Liver (tissue), 9 donors: ENCODE results near the gene ZNFX1. TPM values are rescaled to one million over a fixed set of nuclear protein-coding genes. Genes with fewer than 3 reads are reported as not detected.

ENCODE experiments used
- DNase-seq: peaks from one replicate; pipeline ENCODE4 v3.0.0-alpha.2; 2017; ENCODE audit warnings: low spot score
- H3K27ac ChIP-seq, 2 donors: one replicate each; pipeline ENCODE4 v1.7.0; 2013; ENCODE audit warnings: inconsistent platforms in 2 of 2, low read length in 2 of 2, control low read depth in 1 of 2, low read depth in 1 of 2, mild to moderate bottlenecking in 1 of 2
- H3K27me3 ChIP-seq, 4 donors: one replicate each; pipeline versions ENCODE4 v1.6.1 to v1.7.0; 2013; ENCODE audit warnings: low read length in 3 of 4, inconsistent platforms in 1 of 4, mild to moderate bottlenecking in 1 of 4, moderate library complexity in 1 of 4; ENCODE audit not compliant: control insufficient read depth in 4 of 4, insufficient read depth in 4 of 4
- H3K36me3 ChIP-seq, 4 donors: one replicate each; pipeline versions ENCODE4 v1.6.1 to v1.7.0; 2013; ENCODE audit warnings: low read length in 3 of 4, mild to moderate bottlenecking in 3 of 4, low read depth in 1 of 4, moderate library complexity in 1 of 4; ENCODE audit not compliant: control insufficient read depth in 4 of 4, insufficient read depth in 3 of 4
- H3K4me1 ChIP-seq, 4 donors: one replicate each; pipeline versions ENCODE4 v1.6.1 to v1.7.0; 2013; ENCODE audit warnings: low read length in 3 of 4, mild to moderate bottlenecking in 3 of 4, moderate library complexity in 1 of 4; ENCODE audit not compliant: control insufficient read depth in 4 of 4, insufficient read depth in 4 of 4
- H3K4me3 ChIP-seq, 3 donors: one replicate each; pipeline versions ENCODE4 v1.6.1 to v1.7.0; 2013; ENCODE audit warnings: low read length in 3 of 3, control low read depth in 1 of 3, low read depth in 1 of 3, mild to moderate bottlenecking in 1 of 3
- H3K9ac ChIP-seq, 2 donors: one replicate each; pipeline ENCODE4 v1.7.0; 2013; ENCODE audit warnings: low read length in 2 of 2, mild to moderate bottlenecking in 2 of 2, moderate library complexity in 2 of 2, control low read depth in 1 of 2, low read depth in 1 of 2
- H3K9me3 ChIP-seq, 4 donors: one replicate each; pipeline versions ENCODE4 v1.6.1 to v1.7.0; 2013; ENCODE audit warnings: low read length in 3 of 4; ENCODE audit not compliant: control insufficient read depth in 4 of 4
- EGR1 ChIP-seq, 2 donors: IDR thresholded peaks; 2 replicates each; pipeline ENCODE4 v1.6.1; 2016 to 2018; ENCODE audit warnings: antibody characterized with exemption in 2 of 2, low read depth in 2 of 2
- FOXA2 ChIP-seq: IDR thresholded peaks from 2 replicates; pipeline ENCODE4 v1.6.1; 2016; ENCODE audit warnings: antibody characterized with exemption
- JUND ChIP-seq, 2 donors: IDR thresholded peaks; 2 replicates each; pipeline ENCODE4 v1.6.1; 2016; ENCODE audit warnings: antibody characterized with exemption in 2 of 2
- REST ChIP-seq: IDR thresholded peaks from 2 replicates; pipeline ENCODE4 v1.6.1; 2016; ENCODE audit warnings: antibody characterized with exemption, mild to moderate bottlenecking
- RXRA ChIP-seq, 2 donors: IDR thresholded peaks; 2 replicates each; pipeline ENCODE4 v1.6.1; 2017 to 2018; ENCODE audit warnings: antibody characterized with exemption in 2 of 2, mild to moderate bottlenecking in 1 of 2
- SP1 ChIP-seq: IDR thresholded peaks from 2 replicates; pipeline ENCODE4 v1.6.1; 2018; ENCODE audit warnings: antibody characterized with exemption, mild to moderate bottlenecking
- TAF1 ChIP-seq: conservative IDR thresholded peaks from 2 replicates; pipeline ENCODE4 v1.6.1; 2016; ENCODE audit warnings: antibody characterized with exemption, mild to moderate bottlenecking
- WGBS: extraction: QIAGEN DNeasy Blood & Tissue Kit; methylation state at CpG from one replicate; pipeline ENCODE4 v1.1.7; 2013; 5-methylcytosine and 5-hydroxymethylcytosine counted together
- polyA plus RNA-seq, 2 donors: library from polyadenylated mRNA; stranded (reverse) in 1 of 2; unstranded in 1 of 2; fragments of 200-250 nt in 1 of 2; fragments of >200 nt in 1 of 2; fragmentation: Nextera tagmentation in 1 of 2; extraction: Ambion mirVana in 1 of 2; gene quantifications; one replicate each; pipeline versions ENCODE4 v1.2.1 to v1.2.3, GENCODE V29; 2013 to 2015
- total RNA-seq, 2 donors: library from RNA; depleted of rRNA; stranded (reverse); fragments of >200 nt; gene quantifications; one replicate each; pipeline ENCODE4 v1.2.3, GENCODE V29; 2014
- TF ChIP-seq, protein P1 (sequence below): IDR thresholded peaks from 2 replicates; pipeline ENCODE4 v1.6.1; 2016; ENCODE audit warnings: antibody characterized with exemption
- TF ChIP-seq, protein P2 (sequence below): fragments of 150-350 bp; IDR thresholded peaks from 2 replicates; pipeline ENCODE4 v1.5.1; 2017; ENCODE audit warnings: improper control_type of control experiment, low read depth, low read length; ENCODE audit not compliant: missing input control
- donor health status: healthy.
- donor health status: healthy.
- donor health status: healthy.
- donor health status: healthy.
- donor health status: healthy.

The ZNFX1 gene
- total and polyA plus RNA-seq, 4 donors: 6.9 to 16.1 (median 8.7) TPM

DNA sequence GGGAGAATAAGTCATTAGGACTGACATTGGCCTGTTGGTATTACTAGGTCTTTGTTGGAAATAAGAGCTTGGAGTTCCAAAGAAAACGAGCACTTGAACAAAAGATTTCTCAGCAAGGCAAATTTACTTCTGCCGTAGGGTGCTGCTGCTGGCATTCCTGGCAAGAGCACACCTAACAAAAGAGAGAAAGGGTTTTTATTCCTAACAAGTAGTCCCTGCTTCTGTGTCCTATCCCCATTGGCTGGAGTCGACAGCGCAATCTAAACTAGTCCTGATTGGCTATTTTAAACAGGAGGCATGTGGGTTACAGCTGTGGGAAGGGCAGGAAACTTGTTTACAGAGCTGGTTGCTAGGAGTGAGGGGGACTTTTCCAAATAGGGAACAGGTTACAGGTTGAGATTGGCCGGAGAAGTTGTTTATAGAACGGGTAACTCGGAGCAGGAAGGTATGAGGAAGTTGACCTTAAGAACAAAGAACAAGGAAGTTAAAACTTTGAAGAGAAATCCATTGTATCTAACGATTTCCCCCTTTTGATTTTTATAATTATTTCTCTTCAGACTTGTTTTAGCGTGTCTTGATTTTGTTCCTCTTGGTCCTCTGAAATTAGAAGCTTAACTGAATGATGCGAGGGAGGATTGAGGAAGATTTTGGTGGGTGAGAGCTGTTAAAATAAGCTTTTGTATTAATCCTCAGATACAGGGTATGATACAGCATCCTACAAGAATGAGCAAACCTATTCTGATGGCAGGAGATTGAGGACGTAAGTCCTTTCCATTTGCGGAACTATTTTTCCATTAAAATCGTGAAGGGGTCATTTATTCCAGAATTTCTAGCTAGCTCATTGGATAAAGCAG, 3.4 kb upstream of the ZNFX1 start:
- peaks cover 0 to 24% (median 12%) of the 10 kb centered on the region in 4 donors for H3K4me1 ChIP-seq
- 68% methylated on average over 13 of the region's 13 CpGs for WGBS
- TF ChIP-seq RXRA (IDR thresholded peaks at IDR 0.05) (peak in 1 of 2 donors; percentile 4), REST (no peak)
- no peak for DNase-seq
- H3K27ac ChIP-seq: peak overlapping the region in 1 of 2 donors; percentile 21
- peaks cover 6 to 20% (median 14%) of the 10 kb centered on the region in 4 donors for H3K9me3 ChIP-seq
- no peak overlapping the region for H3K9ac ChIP-seq
- H3K4me3 ChIP-seq: peak overlapping the region in 2 of 3 donors; percentile 8 to 21
- peaks cover 43 to 61% (median 59%) of the 10 kb centered on the region in 4 donors for H3K36me3 ChIP-seq
- no peaks in the 10 kb centered on the region for H3K27me3 ChIP-seq

GRCh38 chr20:49280463-49281058, 2.7 kb upstream of the ZNFX1 start:
- no peak for DNase-seq
- H3K36me3 ChIP-seq: peaks cover 38 to 54% (median 52%) of the 10 kb centered on the region in 4 donors
- peaks cover 0 to 31% (median 18%) of the 10 kb centered on the region in 4 donors for H3K4me1 ChIP-seq
- H3K27ac ChIP-seq: peak overlapping the region in 1 of 2 donors; percentile 21
- peak overlapping the region; percentile 29 to 96 (median 95) for H3K4me3 ChIP-seq
- TF ChIP-seq EGR1 (IDR thresholded peaks at IDR 0.05; ENCODE audit: low read depth in 2 of 2) (no peak), JUND (IDR thresholded peaks at IDR 0.05) (no peak), SP1 (no peak), TAF1 (no peak), FOXA2 (no peak)
- TF ChIP-seq, protein P1, sequence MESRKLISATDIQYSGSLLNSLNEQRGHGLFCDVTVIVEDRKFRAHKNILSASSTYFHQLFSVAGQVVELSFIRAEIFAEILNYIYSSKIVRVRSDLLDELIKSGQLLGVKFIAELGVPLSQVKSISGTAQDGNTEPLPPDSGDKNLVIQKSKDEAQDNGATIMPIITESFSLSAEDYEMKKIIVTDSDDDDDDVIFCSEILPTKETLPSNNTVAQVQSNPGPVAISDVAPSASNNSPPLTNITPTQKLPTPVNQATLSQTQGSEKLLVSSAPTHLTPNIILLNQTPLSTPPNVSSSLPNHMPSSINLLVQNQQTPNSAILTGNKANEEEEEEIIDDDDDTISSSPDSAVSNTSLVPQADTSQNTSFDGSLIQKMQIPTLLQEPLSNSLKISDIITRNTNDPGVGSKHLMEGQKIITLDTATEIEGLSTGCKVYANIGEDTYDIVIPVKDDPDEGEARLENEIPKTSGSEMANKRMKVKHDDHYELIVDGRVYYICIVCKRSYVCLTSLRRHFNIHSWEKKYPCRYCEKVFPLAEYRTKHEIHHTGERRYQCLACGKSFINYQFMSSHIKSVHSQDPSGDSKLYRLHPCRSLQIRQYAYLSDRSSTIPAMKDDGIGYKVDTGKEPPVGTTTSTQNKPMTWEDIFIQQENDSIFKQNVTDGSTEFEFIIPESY: no peak
- TF ChIP-seq, protein P2, sequence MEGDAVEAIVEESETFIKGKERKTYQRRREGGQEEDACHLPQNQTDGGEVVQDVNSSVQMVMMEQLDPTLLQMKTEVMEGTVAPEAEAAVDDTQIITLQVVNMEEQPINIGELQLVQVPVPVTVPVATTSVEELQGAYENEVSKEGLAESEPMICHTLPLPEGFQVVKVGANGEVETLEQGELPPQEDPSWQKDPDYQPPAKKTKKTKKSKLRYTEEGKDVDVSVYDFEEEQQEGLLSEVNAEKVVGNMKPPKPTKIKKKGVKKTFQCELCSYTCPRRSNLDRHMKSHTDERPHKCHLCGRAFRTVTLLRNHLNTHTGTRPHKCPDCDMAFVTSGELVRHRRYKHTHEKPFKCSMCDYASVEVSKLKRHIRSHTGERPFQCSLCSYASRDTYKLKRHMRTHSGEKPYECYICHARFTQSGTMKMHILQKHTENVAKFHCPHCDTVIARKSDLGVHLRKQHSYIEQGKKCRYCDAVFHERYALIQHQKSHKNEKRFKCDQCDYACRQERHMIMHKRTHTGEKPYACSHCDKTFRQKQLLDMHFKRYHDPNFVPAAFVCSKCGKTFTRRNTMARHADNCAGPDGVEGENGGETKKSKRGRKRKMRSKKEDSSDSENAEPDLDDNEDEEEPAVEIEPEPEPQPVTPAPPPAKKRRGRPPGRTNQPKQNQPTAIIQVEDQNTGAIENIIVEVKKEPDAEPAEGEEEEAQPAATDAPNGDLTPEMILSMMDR: no peak
- WGBS: 80% methylated on average over 6 of the region's 6 CpGs
- H3K27me3 ChIP-seq: no peaks in the 10 kb centered on the region
- H3K9ac ChIP-seq: no peak overlapping the region
- peaks cover 6 to 14% (median 8%) of the 10 kb centered on the region in 4 donors for H3K9me3 ChIP-seq
